Muscle layer of duodenum (tissue), 2 donors: ENCODE data around the gene OMA1.

Source experiments
- H3K27ac ChIP-seq: one replicate; pipeline ENCODE4 v1.7.0; 2013; ENCODE audit warnings: mild to moderate bottlenecking, low read length
- H3K27me3 ChIP-seq: one replicate; pipeline ENCODE4 v1.7.0; 2013; ENCODE audit warnings: low read depth, mild to moderate bottlenecking, control low read depth, low read length
- H3K36me3 ChIP-seq, 2 donors: one replicate each; pipeline ENCODE4 v1.7.0; 2013; ENCODE audit warnings: low read length in 2 of 2, control low read depth in 1 of 2, mild to moderate bottlenecking in 1 of 2; ENCODE audit not compliant: insufficient read depth in 2 of 2, control insufficient read depth in 1 of 2
- H3K4me1 ChIP-seq, 2 donors: one replicate each; pipeline ENCODE4 v1.7.0; 2013; ENCODE audit warnings: low read length in 2 of 2, mild to moderate bottlenecking in 2 of 2, control low read depth in 1 of 2, moderate library complexity in 1 of 2; ENCODE audit not compliant: insufficient read depth in 2 of 2, control insufficient read depth in 1 of 2
- H3K4me3 ChIP-seq, 2 donors: one replicate each; pipeline ENCODE4 v1.7.0; 2013; ENCODE audit warnings: low read length in 2 of 2, low read depth in 1 of 2, mild to moderate bottlenecking in 1 of 2
- H3K9me3 ChIP-seq, 2 donors: one replicate each; pipeline ENCODE4 v1.7.0; 2013; ENCODE audit warnings: low read length in 2 of 2, control low read depth in 1 of 2, mild to moderate bottlenecking in 1 of 2; ENCODE audit not compliant: control insufficient read depth in 1 of 2
- donor health status: healthy.

OMA1 gene

DNA sequence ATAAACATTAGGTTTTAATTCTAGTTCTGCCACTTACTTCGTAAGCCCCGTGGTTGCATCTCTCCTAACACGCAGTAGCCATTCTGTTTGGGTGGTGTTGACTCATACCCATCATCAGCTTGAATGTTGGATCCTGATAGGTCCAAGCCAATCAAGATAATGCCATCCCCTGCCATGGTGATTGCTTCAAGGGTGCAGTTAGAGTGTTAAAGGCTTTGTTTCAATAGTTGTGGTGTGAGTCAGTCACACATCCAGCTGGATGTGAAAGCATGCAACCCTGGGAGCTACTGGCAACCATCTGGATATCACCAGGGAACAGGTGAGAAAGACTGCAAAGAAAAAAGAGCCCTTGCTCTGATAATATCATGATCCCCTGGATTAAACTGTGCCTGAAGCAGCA lies 69.1 kb downstream of the OMA1 start:
- Histone ChIP-seq H3K4me1 (no peaks in the 10 kb centered on the region), H3K27me3 (no peaks in the 10 kb centered on the region), H3K36me3 (peaks cover 6 to 7% of the 10 kb centered on the region in 2 donors), H3K4me3 (no peak overlapping the region), H3K9me3 (no peaks in the 10 kb centered on the region), H3K27ac (no peak overlapping the region)

DNA sequence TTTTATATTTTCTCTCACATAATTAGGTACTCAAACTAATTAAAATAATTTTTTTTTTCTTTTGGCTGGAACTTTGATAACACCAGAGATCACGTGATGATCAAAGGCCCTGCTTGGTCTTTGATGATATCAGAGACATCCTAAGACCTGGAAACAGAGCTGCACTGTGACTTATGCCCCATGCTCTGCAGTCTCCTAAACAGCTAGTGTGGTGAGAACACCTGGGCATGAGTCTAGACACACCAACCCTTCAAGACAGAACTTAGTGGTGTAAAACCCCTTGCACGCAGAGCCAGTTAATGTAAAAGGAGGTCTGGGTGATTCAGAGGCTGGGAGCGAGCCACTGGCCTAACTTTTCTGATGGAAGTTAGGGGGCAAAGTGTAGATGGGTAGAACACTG lies 70.3 kb downstream of the OMA1 start:
- Histone ChIP-seq H3K36me3 (peaks cover 6% of the 10 kb centered on the region in 2 donors), H3K9me3 (no peaks in the 10 kb centered on the region), H3K27me3 (no peaks in the 10 kb centered on the region), H3K27ac (no peak overlapping the region), H3K4me1 (no peaks in the 10 kb centered on the region), H3K4me3 (no peak overlapping the region)

DNA sequence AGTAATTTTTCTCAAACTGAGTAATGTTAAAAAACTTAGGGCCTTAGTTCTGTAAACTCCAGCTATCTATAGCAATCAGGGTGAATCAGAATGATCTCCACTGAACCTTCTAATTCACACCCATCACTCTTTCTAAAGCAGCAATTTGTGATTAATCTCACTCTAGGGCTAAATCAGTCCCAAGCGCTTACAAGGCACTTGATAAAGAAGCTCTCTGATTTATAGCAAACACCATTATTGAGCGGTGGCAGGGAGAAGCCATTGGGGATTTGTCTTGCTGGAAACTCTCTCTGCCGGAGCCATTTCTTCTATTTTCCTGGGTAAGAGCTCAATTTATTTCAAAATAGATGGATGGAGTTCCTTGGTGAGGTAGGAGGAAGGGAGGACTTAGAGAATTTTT lies 77.0 kb downstream of the OMA1 start:
- Histone ChIP-seq H3K9me3 (no peaks in the 10 kb centered on the region), H3K27me3 (no peaks in the 10 kb centered on the region), H3K4me1 (no peaks in the 10 kb centered on the region), H3K36me3 (peaks cover 0 to 8% of the 10 kb centered on the region in 2 donors), H3K27ac (no peak overlapping the region), H3K4me3 (no peak overlapping the region)

DNA sequence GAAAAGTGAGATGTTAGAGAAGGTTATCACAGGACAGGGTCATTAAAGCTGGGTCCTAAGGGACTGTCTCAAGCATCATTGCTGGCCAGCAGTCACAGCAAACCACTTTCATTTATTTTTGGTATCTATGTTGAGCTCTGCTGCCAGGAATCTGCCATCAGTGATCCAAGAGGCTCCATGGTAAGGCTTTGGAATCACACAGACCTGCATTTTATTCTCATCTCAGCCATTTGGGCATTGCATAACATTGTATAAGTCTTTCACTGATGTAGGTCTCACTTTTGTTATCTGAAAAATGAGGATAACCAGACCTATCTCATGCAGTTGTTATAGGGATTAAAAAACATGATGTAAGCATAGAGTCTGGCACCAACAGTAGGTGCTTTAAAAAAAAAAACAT lies 77.5 kb downstream of the OMA1 start:
- H3K9me3 ChIP-seq, result no peaks in the 10 kb centered on the region
- H3K27me3 ChIP-seq, result no peaks in the 10 kb centered on the region
- H3K27ac ChIP-seq, result no peak overlapping the region
- no peak overlapping the region for H3K4me3 ChIP-seq
- H3K36me3 ChIP-seq, result peaks cover 0 to 8% of the 10 kb centered on the region in 2 donors
- H3K4me1 ChIP-seq, result no peaks in the 10 kb centered on the region

DNA sequence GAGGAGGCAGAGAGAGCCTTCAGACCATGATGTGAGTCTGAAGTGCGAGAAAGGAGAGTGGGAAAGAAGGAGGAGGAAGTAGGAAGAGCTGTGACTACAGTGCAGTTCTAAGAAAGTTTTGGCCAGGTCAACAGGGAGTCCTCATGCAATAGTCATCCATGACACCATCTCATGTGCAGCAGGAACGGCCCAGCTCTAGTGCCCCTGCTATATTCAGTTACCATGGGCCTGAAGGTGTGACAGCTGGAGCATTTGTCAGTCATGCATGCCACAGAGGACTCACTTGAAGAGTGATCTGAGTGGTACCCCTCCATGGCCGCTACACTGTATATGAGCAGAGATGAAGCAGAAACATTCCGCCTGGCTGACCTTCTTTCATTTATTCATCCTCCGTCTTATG lies 77.9 kb downstream of the OMA1 start:
- Histone ChIP-seq H3K4me1 (no peaks in the 10 kb centered on the region), H3K4me3 (no peak overlapping the region), H3K27me3 (no peaks in the 10 kb centered on the region), H3K36me3 (peaks cover 0 to 8% of the 10 kb centered on the region in 2 donors), H3K9me3 (no peaks in the 10 kb centered on the region), H3K27ac (no peak overlapping the region)

DNA sequence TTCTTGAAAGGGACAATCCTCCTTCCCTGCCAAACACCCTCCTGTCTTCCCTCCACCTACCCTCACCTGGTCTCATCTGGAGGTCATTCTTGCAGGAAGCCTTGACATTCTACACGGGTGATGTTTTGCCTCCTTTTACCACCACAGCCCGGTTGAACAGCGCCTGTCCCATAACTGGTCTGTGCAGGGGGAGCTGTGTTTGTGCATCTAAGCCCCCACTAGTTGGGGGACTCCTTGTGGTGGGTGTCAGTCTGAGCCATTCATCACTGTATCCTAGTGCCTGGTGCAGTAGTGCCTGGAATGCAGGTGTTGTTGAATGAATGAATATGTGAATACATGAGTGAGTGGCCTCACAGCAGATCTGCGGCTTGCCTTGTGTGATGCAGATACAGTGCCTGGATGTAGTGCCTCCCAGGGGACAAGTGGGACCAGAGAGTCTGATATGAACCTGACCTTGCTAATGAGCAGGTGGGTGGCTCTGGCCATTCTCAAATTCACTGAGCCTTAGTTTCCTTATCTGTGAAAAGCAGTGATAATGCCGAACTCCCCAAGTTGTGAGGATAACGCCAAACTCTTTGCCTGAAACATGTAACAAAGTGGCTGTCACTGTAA lies 79.8 kb downstream of the OMA1 start:
- Histone ChIP-seq H3K4me1 (no peaks in the 10 kb centered on the region), H3K36me3 (peaks cover 0 to 8% of the 10 kb centered on the region in 2 donors)

DNA sequence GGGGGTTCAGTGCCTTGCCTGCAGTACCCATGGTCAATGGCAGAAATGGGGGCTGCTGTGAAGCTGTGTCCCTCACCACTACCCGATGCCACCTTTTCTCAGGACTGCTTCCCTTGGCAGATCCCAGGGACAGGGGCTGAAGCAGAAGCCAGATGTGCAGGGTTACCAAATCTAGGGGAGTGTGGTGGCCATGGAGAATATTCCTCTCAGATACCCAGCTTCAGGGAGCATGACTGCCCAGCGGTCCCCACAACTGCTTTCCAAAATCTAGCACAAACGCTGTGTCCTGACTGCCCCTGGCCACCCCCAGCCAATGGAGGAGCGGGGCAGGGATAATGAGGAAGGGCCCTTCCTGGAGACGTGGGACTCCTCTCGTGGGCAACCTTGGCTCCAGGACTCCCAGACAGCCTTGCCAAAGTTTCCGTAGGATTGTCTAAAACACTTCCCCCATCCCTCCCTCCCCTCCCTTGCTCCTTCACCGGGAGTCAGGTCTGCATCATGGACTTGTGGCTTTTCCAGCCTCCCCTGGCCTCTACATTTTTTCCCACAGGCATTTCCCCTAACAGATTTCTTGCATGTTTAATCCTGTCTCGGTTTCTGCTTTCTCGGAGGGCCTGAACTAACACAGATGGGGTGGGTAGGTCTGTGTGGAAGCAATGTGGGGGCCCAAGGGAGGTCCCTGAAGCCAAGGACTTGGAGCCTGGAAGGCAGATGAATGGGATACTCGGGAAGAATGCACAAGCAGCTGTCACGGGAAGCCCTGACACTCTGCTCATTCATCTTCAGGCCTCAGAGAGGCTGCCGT lies 80.5 kb downstream of the OMA1 start:
- H3K27ac ChIP-seq, result no peak overlapping the region
- H3K27me3 ChIP-seq, result no peaks in the 10 kb centered on the region
- no peak overlapping the region for H3K4me3 ChIP-seq
- no peaks in the 10 kb centered on the region for H3K4me1 ChIP-seq
- peaks cover 0 to 8% of the 10 kb centered on the region in 2 donors for H3K36me3 ChIP-seq
- H3K9me3 ChIP-seq, result no peaks in the 10 kb centered on the region

More for the DNA sequence above, 79.8 kb downstream of the OMA1 start:
- Histone ChIP-seq H3K9me3 (no peaks in the 10 kb centered on the region), H3K27ac (no peak overlapping the region), H3K4me3 (no peak overlapping the region), H3K27me3 (no peaks in the 10 kb centered on the region)

DNA sequence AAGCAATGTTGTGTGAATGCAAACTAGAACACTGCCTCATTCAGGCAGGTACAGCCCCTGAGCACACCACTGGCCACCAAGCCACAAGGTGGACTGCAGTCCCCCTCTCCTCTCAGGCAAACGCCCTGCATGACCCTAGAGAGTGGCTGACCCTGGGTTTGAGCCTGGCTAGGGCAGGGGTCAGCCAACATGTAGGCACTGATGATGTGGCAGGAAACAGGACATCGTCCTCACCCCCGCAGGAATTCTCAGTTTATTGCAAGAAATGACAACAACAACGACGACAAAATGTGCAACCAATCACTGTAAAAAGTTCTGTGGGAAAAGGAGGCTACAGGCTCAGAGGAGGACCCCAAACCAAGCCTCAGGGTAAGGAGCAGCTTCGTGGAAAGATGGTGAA lies 81.3 kb downstream of the OMA1 start:
- Histone ChIP-seq H3K36me3 (peaks cover 0 to 8% of the 10 kb centered on the region in 2 donors), H3K27ac (no peak overlapping the region), H3K9me3 (no peaks in the 10 kb centered on the region), H3K4me1 (no peaks in the 10 kb centered on the region), H3K27me3 (no peaks in the 10 kb centered on the region), H3K4me3 (no peak overlapping the region)

DNA sequence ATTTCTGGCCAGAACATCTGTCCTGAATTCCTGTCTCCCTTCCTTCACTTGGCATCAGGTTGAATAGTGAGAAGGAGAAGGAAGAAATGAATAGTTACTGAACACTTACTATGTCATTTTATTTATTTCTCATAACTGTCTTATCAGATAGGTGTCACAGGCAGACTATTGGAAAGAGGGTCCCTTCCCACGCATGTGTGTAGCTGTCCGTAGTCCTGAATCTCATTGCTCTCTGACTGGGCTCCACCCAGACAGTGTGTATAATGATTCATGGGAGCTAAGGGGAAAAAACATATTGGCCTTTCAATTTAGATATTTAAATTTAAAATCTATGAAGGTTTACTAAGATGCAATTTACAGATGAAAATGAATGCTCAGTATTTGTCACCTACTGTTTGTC lies 86.1 kb downstream of the OMA1 start:
- H3K4me3 ChIP-seq, result no peak overlapping the region
- H3K4me1 ChIP-seq, result no peaks in the 10 kb centered on the region

DNA sequence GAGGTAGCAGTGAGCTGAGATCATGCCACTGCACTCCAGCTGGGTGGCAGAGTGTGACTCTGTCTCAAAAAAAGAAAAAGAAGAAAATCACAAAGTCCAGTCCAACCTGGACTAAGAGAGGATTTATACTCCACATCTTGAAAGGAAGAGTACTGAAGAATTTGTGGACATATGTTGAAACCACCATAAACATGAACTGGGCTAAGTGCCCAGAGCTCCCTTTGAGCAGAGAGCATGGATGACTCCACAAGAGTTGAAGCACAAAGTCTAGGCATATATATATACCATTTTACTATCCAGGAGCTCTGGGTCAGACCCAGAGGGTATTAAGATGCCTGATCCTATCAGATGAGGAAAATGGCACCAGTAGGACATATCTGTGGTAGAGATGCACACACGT lies 86.6 kb downstream of the OMA1 start:
- no peaks in the 10 kb centered on the region for H3K36me3 ChIP-seq
- H3K4me1 ChIP-seq, result no peaks in the 10 kb centered on the region
- no peaks in the 10 kb centered on the region for H3K27me3 ChIP-seq
- no peak overlapping the region for H3K4me3 ChIP-seq
- H3K27ac ChIP-seq, result no peak overlapping the region
- no peaks in the 10 kb centered on the region for H3K9me3 ChIP-seq

More for the DNA sequence above, 86.1 kb downstream of the OMA1 start:
- H3K9me3 ChIP-seq, result no peaks in the 10 kb centered on the region
- no peaks in the 10 kb centered on the region for H3K36me3 ChIP-seq
- no peak overlapping the region for H3K27ac ChIP-seq
- H3K27me3 ChIP-seq, result no peaks in the 10 kb centered on the region

DNA sequence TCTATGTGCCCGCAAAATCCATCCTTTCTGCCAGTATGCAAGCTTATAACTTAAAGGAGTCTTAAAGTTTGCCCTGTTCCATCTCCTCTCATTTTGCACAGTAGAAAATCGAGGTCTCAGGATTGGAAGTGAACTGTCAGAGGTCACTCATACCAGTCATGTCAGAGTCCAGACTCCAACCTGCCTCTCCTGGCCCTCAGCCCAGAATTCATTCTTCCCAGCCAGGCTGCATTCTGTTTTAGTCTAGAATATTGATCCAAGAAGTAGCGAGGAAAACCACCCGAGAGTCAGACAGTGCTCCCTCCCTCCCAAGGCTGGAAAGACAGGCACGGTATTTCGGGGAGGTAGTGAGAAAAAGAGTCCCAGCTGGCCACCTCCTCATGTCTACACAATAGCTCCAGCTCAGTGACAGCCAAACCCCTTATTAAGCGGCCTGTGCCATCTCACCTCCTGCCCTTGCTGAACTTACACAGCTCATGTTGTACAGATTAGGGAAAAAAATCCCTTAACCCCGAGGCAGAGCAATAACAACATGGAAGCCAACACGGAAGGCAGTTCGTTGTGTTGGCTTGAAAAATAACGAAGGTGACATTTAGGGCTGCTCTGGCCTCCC lies 89.4 kb downstream of the OMA1 start:
- Histone ChIP-seq H3K36me3 (peaks cover 0 to 3% of the 10 kb centered on the region in 2 donors), H3K27me3 (no peaks in the 10 kb centered on the region), H3K27ac (no peak overlapping the region), H3K4me1 (no peaks in the 10 kb centered on the region), H3K4me3 (no peak overlapping the region), H3K9me3 (no peaks in the 10 kb centered on the region)
